SK-N-MC (cell line): Measurements from ENCODE around the gene ZNF415.

Experiments
- EZH2 ChIP-seq: fragments of 200-600 bp; sonication (generic); IDR thresholded peaks from one replicate; pipeline ENCODE4 v1.6.1; 2017; ENCODE audit warnings: antibody characterized with exemption
- POLR2AphosphoS5 ChIP-seq: IDR thresholded peaks from 2 replicates; pipeline ENCODE4 v1.6.1; 2012; ENCODE audit warnings: mild to moderate bottlenecking, low read depth, low read length, borderline replicate concordance

- no peak for TF ChIP-seq EZH2
- TF ChIP-seq POLR2AphosphoS5: no peak
Measured at GRCh38 chr19:53123400-53123799, 9.3 kb downstream of the ZNF415 start.
